ENCODE results near the gene TTC24.
"Not testable (repeated sequence)": the region's sequence is repeated elsewhere in the genome, so short reads cannot be mapped to it uniquely, and the experiment has no call there.

TTC24 gene

GRCh38 chr1:156552937-156553336 lies 26.6 kb upstream of the TTC24 start:
- DNase-seq, result peak in 36 of 42 donors; percentile 3 to 76 (median 32)
- intact Hi-C loops (cut with DNase I), result not testable (repeated sequence)

- intact Hi-C loops (cut with DNase I), result no loop called here
Measured at GRCh38 chr1:156553860-156554485, 25.6 kb upstream of the TTC24 start.

GRCh38 chr1:156554971-156555370 lies 24.6 kb upstream of the TTC24 start:
- DNase-seq, result peak in 1 of 42 donors; percentile 17
- intact Hi-C loops (cut with DNase I), result no loop called here

More at GRCh38 chr1:156553860-156554485, 25.6 kb upstream of the TTC24 start:
- peak in 1 of 42 donors; percentile 14 for DNase-seq

GRCh38 chr1:156555715-156556114 lies 23.8 kb upstream of the TTC24 start:
- DNase-seq, result no peak
- intact Hi-C loops (cut with DNase I), result no loop called here

DNA sequence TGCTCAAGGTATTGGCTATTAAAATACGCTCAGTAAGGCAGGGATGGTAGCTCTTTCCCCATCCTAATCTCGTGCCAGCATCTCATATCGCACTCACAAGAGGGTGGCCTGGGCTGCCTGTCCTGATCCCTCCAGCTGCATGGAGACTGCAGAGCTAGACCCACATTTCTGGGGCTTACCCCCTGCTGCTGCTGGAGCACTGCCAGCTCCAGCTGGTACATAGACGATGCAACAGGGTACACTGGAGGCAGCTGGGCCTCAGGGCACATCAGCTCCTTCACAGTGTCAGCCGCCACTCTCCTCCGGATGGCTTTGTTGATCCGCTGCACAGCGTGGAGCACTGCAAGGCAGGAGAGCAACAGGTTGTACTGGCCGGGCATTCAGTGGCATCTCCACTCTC lies 23.2 kb upstream of the TTC24 start:
- intact Hi-C loops (cut with DNase I), result no loop called here
- peak in 1 of 42 donors; percentile 18 for DNase-seq

DNA sequence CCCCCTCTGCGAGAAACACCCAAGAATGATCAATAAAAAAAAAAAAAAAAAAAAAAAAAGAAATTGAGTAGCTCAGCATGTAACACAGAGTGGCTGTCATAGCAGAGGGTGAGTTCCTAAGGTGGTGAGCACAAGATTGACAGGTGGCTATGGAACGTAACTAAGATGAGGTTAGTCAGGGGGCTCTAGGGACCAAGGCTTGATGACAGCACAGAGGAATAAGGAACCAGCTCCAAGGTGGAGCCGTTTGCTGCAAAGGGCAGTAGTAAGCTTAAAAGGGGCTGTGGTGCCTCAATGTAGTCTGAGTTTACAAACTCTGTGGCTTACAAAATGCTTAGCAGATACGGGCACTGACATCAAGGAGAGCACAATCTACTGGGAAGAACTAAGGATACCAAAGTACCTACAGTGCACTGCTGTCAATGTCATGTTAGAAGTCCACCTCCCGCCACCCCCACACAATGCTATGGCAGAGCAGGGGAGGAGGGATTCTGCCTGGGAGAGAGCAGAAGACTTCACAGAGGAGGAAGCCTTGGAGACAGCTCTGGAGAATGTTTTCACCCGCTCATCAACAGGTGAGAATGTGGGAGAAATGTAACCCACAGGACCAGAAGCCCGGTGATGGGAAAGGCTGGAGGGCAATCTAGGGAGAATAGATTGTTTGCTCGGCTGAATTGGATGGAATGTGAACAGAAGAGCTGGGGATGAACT lies 20.3 kb upstream of the TTC24 start:
- DNase-seq, result no peak
- intact Hi-C loops (cut with DNase I), result no loop called here

- intact Hi-C loops (cut with DNase I), result no loop called here
Measured at GRCh38 chr1:156559797-156560385, 19.6 kb upstream of the TTC24 start.

GRCh38 chr1:156560585-156561163 lies 18.8 kb upstream of the TTC24 start:
- peak in 1 of 42 donors; percentile 7 for DNase-seq
- intact Hi-C loops (cut with DNase I), result no loop called here

More at GRCh38 chr1:156559797-156560385, 19.6 kb upstream of the TTC24 start:
- peak in 1 of 42 donors; percentile 3 for DNase-seq

DNA sequence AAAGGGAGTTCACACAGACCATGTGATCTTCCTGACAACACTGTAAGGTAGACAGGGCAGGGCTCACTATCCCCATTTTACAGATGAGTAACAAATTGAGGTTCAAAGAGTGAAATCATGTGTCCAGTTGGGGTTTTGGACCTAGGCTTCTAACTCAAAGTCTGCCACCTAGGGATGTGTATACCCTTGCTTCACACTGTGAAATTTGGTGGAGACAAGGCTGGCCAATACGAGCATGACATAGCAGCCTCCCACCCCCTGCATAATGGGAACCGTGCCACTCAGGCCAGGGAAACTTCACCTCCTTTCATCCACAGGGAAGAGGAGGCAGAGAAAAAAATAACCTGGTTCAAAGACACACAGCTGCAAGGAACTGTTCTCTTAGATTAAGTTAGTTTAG lies 14.0 kb upstream of the TTC24 start:
- no peak for DNase-seq
- intact Hi-C loops (cut with DNase I), result no loop called here

GRCh38 chr1:156566436-156566835 lies 13.1 kb upstream of the TTC24 start:
- no peak for DNase-seq
- intact Hi-C loops (cut with DNase I), result no loop called here

DNA sequence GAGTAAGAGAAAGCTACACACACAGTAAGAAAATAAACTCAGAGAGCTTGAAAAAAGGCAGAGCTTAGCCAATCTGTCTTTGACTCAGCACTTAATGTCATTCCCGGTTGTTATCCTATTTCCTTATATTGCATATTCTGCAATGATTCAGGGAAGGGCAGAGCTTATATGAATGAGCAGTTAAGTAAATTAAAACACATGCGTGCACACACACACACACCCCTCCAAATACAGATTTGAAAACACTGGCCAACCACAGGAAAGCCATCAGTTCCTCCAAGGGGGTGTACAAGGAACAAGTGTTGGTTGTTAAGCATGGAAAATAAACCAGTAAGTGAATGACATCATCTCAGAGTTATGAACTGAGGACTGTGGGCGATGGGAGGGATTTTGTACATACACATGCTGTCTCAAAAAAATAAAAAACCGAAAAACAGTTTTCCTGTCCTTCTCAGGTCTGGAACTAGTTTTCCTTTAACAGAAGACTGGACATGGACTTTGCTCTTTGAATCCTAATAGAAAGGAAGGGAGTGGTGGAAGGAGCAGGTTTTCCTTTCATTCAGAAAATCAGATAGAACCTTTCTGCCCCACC lies 8.2 kb upstream of the TTC24 start:
- no peak for DNase-seq
- intact Hi-C loops (cut with DNase I), result no loop called here

- intact Hi-C loops (cut with DNase I), result no loop called here
- DNase-seq, result peak; percentile 70 to 93 (median 85)
Measured at GRCh38 chr1:156571919-156572662, 7.4 kb upstream of the TTC24 start, which contains the start of gene IQGAP3. Gene IQGAP3, minus strand, starts transcription at chr1:156572565. Its CDS starts 36 bp downstream, at chr1:156572529.

DNA sequence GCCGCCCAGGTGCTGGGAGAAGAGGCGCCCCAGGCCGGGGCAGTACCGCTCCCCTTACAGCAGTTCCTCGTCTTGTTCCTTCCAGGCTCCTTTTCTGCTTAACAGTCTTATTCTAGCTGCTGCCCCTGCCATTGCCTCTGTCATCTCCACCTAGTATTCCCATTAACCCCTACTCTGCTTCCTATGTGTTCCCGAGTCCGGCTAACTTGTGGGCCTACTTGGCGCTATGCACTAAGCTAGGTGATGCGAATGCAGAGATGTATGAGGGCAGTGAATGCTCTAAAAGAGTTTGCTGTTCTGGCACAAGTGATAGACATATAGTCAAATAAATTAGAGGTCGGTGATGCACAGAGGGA lies 6.9 kb upstream of the TTC24 start:
- DNase-seq, result no peak
- intact Hi-C loops (cut with DNase I), result no loop called here

GRCh38 chr1:156574039-156574633 lies 5.4 kb upstream of the TTC24 start:
- intact Hi-C loops (cut with DNase I), result no loop called here
- no peak for DNase-seq

GRCh38 chr1:156577550-156577949 lies 2.0 kb upstream of the TTC24 start:
- intact Hi-C loops (cut with DNase I), result no loop called here
- DNase-seq, result no peak

- intact Hi-C loops (cut with DNase I), result no loop called here
- no peak for DNase-seq
Measured at GRCh38 chr1:156578055-156578454, 1.5 kb upstream of the TTC24 start.

GRCh38 chr1:156581661-156582387 lies 2.3 kb downstream of the TTC24 start:
- peak in 9 of 42 donors; percentile 12 to 68 (median 28) for DNase-seq
- intact Hi-C loops (cut with DNase I), result no loop called here
